HEK293 (cell line): Measurements from ENCODE around the gene TNFRSF25.

Experiments used
- CTCF ChIP-seq: fragments of 450-650 bp; formaldehyde crosslinking; IDR thresholded peaks from 2 replicates; pipeline ENCODE4 v1.5.1; 2016; ENCODE audit warnings: missing biosample characterization, missing genetic modification characterization
- SETDB1 ChIP-seq: IDR thresholded peaks from one replicate; pipeline ENCODE4 v1.6.1; 2017; ENCODE audit warnings: mild to moderate bottlenecking, low read length, moderate library complexity, mixed read lengths; ENCODE audit not compliant: insufficient read length
- ZFP3 ChIP-seq: fragments of 450-650 bp; formaldehyde crosslinking; IDR thresholded peaks from 2 replicates; pipeline ENCODE4 v1.5.1; 2016; ENCODE audit warnings: low read depth, missing biosample characterization, missing genetic modification characterization
- ZNF202 ChIP-seq: fragments of 450-650 bp; formaldehyde crosslinking; IDR thresholded peaks from 2 replicates; pipeline ENCODE4 v1.5.1; 2016; ENCODE audit warnings: missing biosample characterization, missing genetic modification characterization, borderline replicate concordance
- ZNF362 ChIP-seq: fragments of 450-650 bp; formaldehyde crosslinking; IDR thresholded peaks from 2 replicates; pipeline ENCODE4 v1.5.1; 2016; ENCODE audit warnings: missing biosample characterization, missing genetic modification characterization
- TF ChIP-seq, protein P1 (sequence below): fragments of 450-650 bp; formaldehyde crosslinking; IDR thresholded peaks from 2 replicates; pipeline ENCODE4 v1.5.1; 2016; ENCODE audit warnings: missing biosample characterization, missing genetic modification characterization

DNA sequence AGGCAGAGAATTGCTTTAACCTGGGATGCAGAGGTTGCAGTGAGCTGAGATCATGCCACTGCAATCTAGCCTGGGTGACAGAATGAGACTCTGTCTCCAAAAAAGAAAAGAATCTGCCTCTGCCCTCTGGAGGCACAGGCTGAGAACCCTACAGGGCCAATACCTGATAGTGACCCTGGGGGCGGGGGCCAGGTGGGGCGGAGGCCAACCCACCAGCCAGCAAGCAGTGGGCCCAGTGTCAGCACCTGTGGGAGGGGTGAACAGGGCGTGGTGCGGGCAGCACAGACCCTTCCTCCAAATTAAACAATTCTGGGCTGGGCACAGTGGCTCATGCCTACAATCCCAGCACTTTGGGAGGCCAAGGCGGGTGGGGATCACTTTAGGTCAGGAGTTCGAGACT, 44.5 kb upstream of the TNFRSF25 start:
- TF ChIP-seq ZNF362 (tag by site-specific recombination), result no peak
- no peak for TF ChIP-seq CTCF
- TF ChIP-seq ZFP3 (tag by site-specific recombination), result no peak
- TF ChIP-seq, protein P1, sequence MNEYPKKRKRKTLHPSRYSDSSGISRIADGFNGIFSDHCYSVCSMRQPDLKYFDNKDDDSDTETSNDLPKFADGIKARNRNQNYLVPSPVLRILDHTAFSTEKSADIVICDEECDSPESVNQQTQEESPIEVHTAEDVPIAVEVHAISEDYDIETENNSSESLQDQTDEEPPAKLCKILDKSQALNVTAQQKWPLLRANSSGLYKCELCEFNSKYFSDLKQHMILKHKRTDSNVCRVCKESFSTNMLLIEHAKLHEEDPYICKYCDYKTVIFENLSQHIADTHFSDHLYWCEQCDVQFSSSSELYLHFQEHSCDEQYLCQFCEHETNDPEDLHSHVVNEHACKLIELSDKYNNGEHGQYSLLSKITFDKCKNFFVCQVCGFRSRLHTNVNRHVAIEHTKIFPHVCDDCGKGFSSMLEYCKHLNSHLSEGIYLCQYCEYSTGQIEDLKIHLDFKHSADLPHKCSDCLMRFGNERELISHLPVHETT (tag by site-specific recombination), result no peak
- no peak for TF ChIP-seq ZNF202
- no peak for TF ChIP-seq SETDB1
